ENCODE data around the gene DNAJC1. TPM values are rescaled to one million over a fixed set of nuclear protein-coding genes. Genes with fewer than 3 reads are reported as not detected.
A peak's percentile ranks its signal among the peaks of the same experiment; 100 is the strongest.

DNAJC1 gene
- polyA plus RNA-seq, 2 of the 4 experiments (the other 2 are of a cell fraction), result 19.2 to 34.2 TPM

- CTCF ChIA-PET, result no interaction called here
- no peak for FAIRE-seq
Observed at GRCh38 chr10:21976280-21976679, 27.2 kb downstream of the DNAJC1 start.

DNA sequence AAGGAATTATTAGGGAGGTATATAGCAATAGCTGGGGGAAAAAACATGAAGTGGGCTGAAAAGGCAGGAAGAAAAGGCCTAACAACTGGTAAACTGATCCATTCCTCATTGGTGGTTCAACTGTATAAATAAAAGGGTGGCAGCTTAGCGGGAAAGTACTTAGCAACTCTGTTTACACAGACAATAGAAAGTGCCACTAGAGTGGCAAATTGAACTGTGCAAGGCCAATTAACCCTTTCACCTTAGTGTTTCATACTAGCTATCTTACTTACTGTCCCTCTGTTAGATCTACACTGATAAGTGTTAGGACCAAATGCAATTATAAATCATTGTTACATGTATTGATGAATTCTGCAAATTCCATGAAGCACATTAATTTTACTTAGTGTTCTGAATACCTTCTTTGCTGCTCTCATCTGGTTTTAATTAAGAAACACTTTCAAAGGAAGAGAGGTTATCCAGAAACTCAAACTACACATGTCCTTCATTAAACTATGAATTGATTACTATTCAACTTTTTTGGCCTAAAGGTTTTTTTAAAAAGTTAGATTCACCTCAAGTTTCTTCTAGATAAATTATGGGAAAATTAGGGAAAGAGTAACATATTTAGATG, 28.0 kb downstream of the DNAJC1 start:
- TF ChIP-seq REST (IDR thresholded peaks at IDR 0.05), result no peak
- TF ChIP-seq HOXB13 (CRISPR knock-in tag; IDR thresholded peaks at IDR 0.05; ENCODE audit: low read depth), result no peak
- no peak for TF ChIP-seq PHF8 (IDR thresholded peaks at IDR 0.05; ENCODE audit: borderline replicate concordance, low read depth)
- TF ChIP-seq CTCF (IDR thresholded peaks at IDR 0.05), result no peak
- TF ChIP-seq GATA3 (IDR thresholded peaks at IDR 0.05; ENCODE audit: borderline replicate concordance), result no peak
- TF ChIP-seq RFX5 (IDR thresholded peaks at IDR 0.05), result no peak
- no peak for TF ChIP-seq HES2 (IDR thresholded peaks at IDR 0.05)
- TF ChIP-seq POLR2A (IDR thresholded peaks at IDR 0.05; ENCODE audit: low read length), result no peak
- TF ChIP-seq EP300 (IDR thresholded peaks at IDR 0.05), result no peak
- no peak for TF ChIP-seq ZSCAN20 (CRISPR knock-in tag; IDR thresholded peaks at IDR 0.05)
- TF ChIP-seq BHLHE40 (IDR thresholded peaks at IDR 0.05; ENCODE audit: low read depth, low read length), result no peak
- no peak for TF ChIP-seq CEBPB (IDR thresholded peaks at IDR 0.05)
- Histone ChIP-seq H3K9me3 (no peaks in the 10 kb centered on the region), H3K4me2 (0 out of 3 replicates have a peak overlapping the region, but pooled peaks have one; percentile 13), H3K27ac (no peak overlapping the region), H3K4me3 (no peak overlapping the region), H3K4me1 (peaks cover 8% of the 10 kb centered on the region; the same call in 1 of the 3 replicates)
- POLR2A ChIA-PET, result no interaction called here
- CTCF ChIA-PET, result no interaction called here
- FAIRE-seq, result no peak
- ATAC-seq, result no peak
- 32% methylated on average over 1 of the region's 1 CpG for WGBS (ENCODE audit: missing lambda C conversion rate)
- no peak for DNase-seq (ENCODE audit: low read depth in 1 of 2, low spot score in 1 of 2)

More at GRCh38 chr10:21976280-21976679, 27.2 kb downstream of the DNAJC1 start:
- ATAC-seq, result no peak
- 92% methylated on average over 2 of the region's 2 CpGs for WGBS (ENCODE audit: missing lambda C conversion rate)
- DNase-seq (ENCODE audit: low read depth in 1 of 2, low spot score in 1 of 2), result no peak
- POLR2A ChIA-PET, result no interaction called here
- no peak overlapping the region for H3K4me3 ChIP-seq
- no peak overlapping the region for H3K4me2 ChIP-seq
- H3K9me3 ChIP-seq, result no peaks in the 10 kb centered on the region
- no peak overlapping the region for H3K27ac ChIP-seq
- H3K4me1 ChIP-seq, result peaks cover 8% of the 10 kb centered on the region; the same call in 1 of the 3 replicates
- TF ChIP-seq MAZ (IDR thresholded peaks at IDR 0.05; ENCODE audit: borderline replicate concordance, low read depth, low read length) (no peak), EHF (CRISPR knock-in tag; IDR thresholded peaks at IDR 0.05) (no peak), CBX2 (IDR thresholded peaks at IDR 0.05; ENCODE audit: borderline replicate concordance, low read depth) (no peak), MYC (IDR thresholded peaks at IDR 0.05; ENCODE audit: borderline replicate concordance, low read length) (no peak), PHF8 (IDR thresholded peaks at IDR 0.05; ENCODE audit: borderline replicate concordance, low read depth) (no peak), GATA3 (IDR thresholded peaks at IDR 0.05; ENCODE audit: borderline replicate concordance) (no peak), SMC3 (IDR thresholded peaks at IDR 0.05) (no peak), HOXB5 (CRISPR knock-in tag; IDR thresholded peaks at IDR 0.05) (no peak), HOXA7 (CRISPR knock-in tag; IDR thresholded peaks at IDR 0.05) (no peak), BHLHE40 (IDR thresholded peaks at IDR 0.05; ENCODE audit: low read depth, low read length) (no peak)
- TF ChIP-seq, protein P1, sequence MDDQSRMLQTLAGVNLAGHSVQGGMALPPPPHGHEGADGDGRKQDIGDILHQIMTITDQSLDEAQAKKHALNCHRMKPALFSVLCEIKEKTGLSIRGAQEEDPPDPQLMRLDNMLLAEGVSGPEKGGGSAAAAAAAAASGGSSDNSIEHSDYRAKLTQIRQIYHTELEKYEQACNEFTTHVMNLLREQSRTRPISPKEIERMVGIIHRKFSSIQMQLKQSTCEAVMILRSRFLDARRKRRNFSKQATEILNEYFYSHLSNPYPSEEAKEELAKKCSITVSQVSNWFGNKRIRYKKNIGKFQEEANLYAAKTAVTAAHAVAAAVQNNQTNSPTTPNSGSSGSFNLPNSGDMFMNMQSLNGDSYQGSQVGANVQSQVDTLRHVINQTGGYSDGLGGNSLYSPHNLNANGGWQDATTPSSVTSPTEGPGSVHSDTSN (IDR thresholded peaks at IDR 0.05), result no peak
